ENCODE data around the gene DGCR6L. TPM values are rescaled to one million over a fixed set of nuclear protein-coding genes. Genes with fewer than 3 reads are reported as not detected.
"Not testable (repeated sequence)": the region's sequence is repeated elsewhere in the genome, so short reads cannot be mapped to it uniquely, and the experiment has no call there.

Gene DGCR6L
- total and polyA plus RNA-seq, 2 experiments from 2014 or later, result 84.6 to 111 TPM

DNA sequence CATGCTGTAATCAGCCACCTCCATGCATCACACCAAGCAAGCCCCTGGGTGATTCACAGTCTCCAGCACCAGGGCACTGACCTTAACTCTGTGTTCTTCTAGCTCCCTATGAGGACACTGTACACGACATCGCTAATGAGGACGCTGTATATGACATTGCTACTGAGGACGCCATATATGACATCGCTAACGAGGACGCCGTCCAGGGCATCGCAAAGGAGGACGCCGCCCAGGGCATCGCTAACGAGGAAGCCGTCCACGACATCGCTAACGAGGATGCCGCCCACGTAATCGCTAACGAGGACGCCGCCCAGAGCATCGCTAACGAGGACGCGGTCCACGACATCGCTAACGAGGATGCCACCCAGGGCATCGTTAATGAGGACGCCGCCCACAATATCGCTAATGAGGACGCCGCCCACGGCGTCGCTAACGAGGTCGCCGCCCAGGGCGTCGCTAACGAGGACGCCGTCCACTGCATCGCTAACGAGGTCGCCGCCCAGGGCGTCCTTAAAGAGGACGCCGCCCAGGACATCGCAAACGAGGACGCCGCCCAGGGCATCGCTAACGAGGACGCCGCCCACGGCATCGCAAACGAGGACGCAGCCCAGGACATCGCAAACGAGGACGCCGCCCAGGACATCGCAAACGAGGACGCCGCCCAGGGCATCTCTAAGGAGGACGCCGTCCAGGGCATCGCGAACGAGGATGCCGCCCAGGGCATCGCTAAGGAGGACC is 34.5 kb upstream of the DGCR6L start:
- H3K79me2 ChIP-seq (ENCODE audit: insufficient read depth), result no peaks in the 10 kb centered on the region
- H3F3A ChIP-seq (ENCODE audit: insufficient read depth), result no peaks in the 10 kb centered on the region
- H3K27ac ChIP-seq, result no peak overlapping the region
- no peak overlapping the region for H3K4me3 ChIP-seq
- no peak overlapping the region for H3K4me2 ChIP-seq (ENCODE audit: unreplicated experiment)
- no peaks in the 10 kb centered on the region for H3K36me3 ChIP-seq (ENCODE audit: low read depth)
- DNase-seq, result no peak
- in situ Hi-C loops (cut with MboI), result no loop called here
- no peaks in the 10 kb centered on the region for H3K27me3 ChIP-seq (replicated peaks; ENCODE audit: insufficient read depth)
- H2AFZ ChIP-seq, result no peak overlapping the region
- TF ChIP-seq EZH2phosphoT487 (IDR thresholded peaks at IDR 0.05; ENCODE audit: insufficient read depth, low read depth), result no peak
- H3K9me3 ChIP-seq (ENCODE audit: low read depth), result no peaks in the 10 kb centered on the region
- H3K9ac ChIP-seq, result no peak overlapping the region
- no peaks in the 10 kb centered on the region for H4K20me1 ChIP-seq (ENCODE audit: insufficient read depth)
- WGBS, 2 experiments (ENCODE audit: low coverage in 1 of 2, low lambda C conversion rate in 2 of 2, missing lambda C conversion rate in 2 of 2), result 94 to 96% methylated on average over 39 to 81 of the region's 81 CpGs
- H3K4me1 ChIP-seq (ENCODE audit: insufficient read depth), result no peaks in the 10 kb centered on the region
- H3K9me2 ChIP-seq (ENCODE audit: insufficient read depth), result no peaks in the 10 kb centered on the region

GRCh38 chr22:20352536-20352935 is 32.7 kb upstream of the DGCR6L start:
- H3K4me1 ChIP-seq (ENCODE audit: insufficient read depth); in situ Hi-C loops (cut with MboI); H3K79me2 ChIP-seq (ENCODE audit: insufficient read depth); H3K27ac ChIP-seq; H3K9ac ChIP-seq; H3K36me3 ChIP-seq (ENCODE audit: low read depth); H3K9me2 ChIP-seq (ENCODE audit: insufficient read depth); H3K4me2 ChIP-seq (ENCODE audit: unreplicated experiment); H3K4me3 ChIP-seq; H3K9me3 ChIP-seq (ENCODE audit: low read depth); H3F3A ChIP-seq (ENCODE audit: insufficient read depth); H2AFZ ChIP-seq; H4K20me1 ChIP-seq (ENCODE audit: insufficient read depth); H3K27me3 ChIP-seq (replicated peaks; ENCODE audit: insufficient read depth): not testable (repeated sequence)
- peak; percentile 54 for DNase-seq
- 24 to 36% methylated on average over 4 to 6 of the region's 6 CpGs for WGBS, 2 experiments (ENCODE audit: low coverage in 1 of 2, low lambda C conversion rate in 2 of 2, missing lambda C conversion rate in 2 of 2)

DNA sequence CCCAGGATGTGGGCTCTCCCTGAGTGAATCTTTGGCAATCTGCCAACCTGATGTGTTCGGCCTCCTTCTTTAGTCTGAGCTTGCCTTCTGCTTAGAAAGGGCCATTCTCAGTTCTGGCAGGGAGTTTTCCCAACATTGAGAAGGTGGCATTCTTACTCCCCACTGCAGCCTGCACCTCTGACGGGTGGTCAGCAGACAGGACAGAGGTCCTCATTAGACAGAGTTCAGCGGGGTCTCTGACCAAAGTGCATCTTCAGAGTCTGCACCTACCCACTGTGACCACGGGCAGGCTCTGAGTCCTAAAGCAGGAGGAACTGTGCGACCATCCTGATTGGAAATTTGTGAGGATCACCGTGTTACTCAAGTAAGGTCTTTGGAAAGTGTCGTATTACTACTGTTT is 26.7 kb upstream of the DGCR6L start:
- H3F3A ChIP-seq (ENCODE audit: insufficient read depth); H4K20me1 ChIP-seq (ENCODE audit: insufficient read depth); H2AFZ ChIP-seq; H3K4me3 ChIP-seq; H3K27me3 ChIP-seq (replicated peaks; ENCODE audit: insufficient read depth); in situ Hi-C loops (cut with MboI); DNase-seq; H3K27ac ChIP-seq; H3K79me2 ChIP-seq (ENCODE audit: insufficient read depth); H3K9ac ChIP-seq; H3K9me3 ChIP-seq (ENCODE audit: low read depth); H3K4me1 ChIP-seq (ENCODE audit: insufficient read depth); H3K9me2 ChIP-seq (ENCODE audit: insufficient read depth); H3K36me3 ChIP-seq (ENCODE audit: low read depth); H3K4me2 ChIP-seq (ENCODE audit: unreplicated experiment): not testable (repeated sequence)
- WGBS, 2 experiments (ENCODE audit: low coverage in 1 of 2, low lambda C conversion rate in 2 of 2, missing lambda C conversion rate in 2 of 2), result 73 to 74% methylated on average over 3 to 4 of the region's 7 CpGs

- H3K4me1 ChIP-seq (ENCODE audit: insufficient read depth); H3K4me3 ChIP-seq; H4K20me1 ChIP-seq (ENCODE audit: insufficient read depth); H3K27me3 ChIP-seq (replicated peaks; ENCODE audit: insufficient read depth); H3K4me2 ChIP-seq (ENCODE audit: unreplicated experiment); H3K36me3 ChIP-seq (ENCODE audit: low read depth); H3K9me3 ChIP-seq (ENCODE audit: low read depth); H2AFZ ChIP-seq; H3K9ac ChIP-seq; H3K9me2 ChIP-seq (ENCODE audit: insufficient read depth); H3F3A ChIP-seq (ENCODE audit: insufficient read depth); H3K79me2 ChIP-seq (ENCODE audit: insufficient read depth); DNase-seq; H3K27ac ChIP-seq; in situ Hi-C loops (cut with MboI): not testable (repeated sequence)
- WGBS, 2 experiments (ENCODE audit: low coverage in 1 of 2, low lambda C conversion rate in 2 of 2, missing lambda C conversion rate in 2 of 2), result 79 to 85% methylated on average over 2 of the region's 2 CpGs
Measured at GRCh38 chr22:20338291-20338690, 18.4 kb upstream of the DGCR6L start.

GRCh38 chr22:20337807-20338206 is 17.9 kb upstream of the DGCR6L start:
- H3K27me3 ChIP-seq (replicated peaks; ENCODE audit: insufficient read depth); H3F3A ChIP-seq (ENCODE audit: insufficient read depth); in situ Hi-C loops (cut with MboI); H3K79me2 ChIP-seq (ENCODE audit: insufficient read depth); H3K4me2 ChIP-seq (ENCODE audit: unreplicated experiment); H3K4me1 ChIP-seq (ENCODE audit: insufficient read depth); DNase-seq; H3K27ac ChIP-seq; H2AFZ ChIP-seq; H3K4me3 ChIP-seq; H3K9me2 ChIP-seq (ENCODE audit: insufficient read depth); H3K9ac ChIP-seq; H3K36me3 ChIP-seq (ENCODE audit: low read depth); H3K9me3 ChIP-seq (ENCODE audit: low read depth); H4K20me1 ChIP-seq (ENCODE audit: insufficient read depth): not testable (repeated sequence)
- WGBS, 2 experiments (ENCODE audit: low coverage in 1 of 2, low lambda C conversion rate in 2 of 2, missing lambda C conversion rate in 2 of 2), result 52 to 57% methylated on average over 3 of the region's 3 CpGs

GRCh38 chr22:20336561-20336960 is 16.7 kb upstream of the DGCR6L start:
- H3K9me2 ChIP-seq (ENCODE audit: insufficient read depth); H3K4me1 ChIP-seq (ENCODE audit: insufficient read depth); H3K9ac ChIP-seq; in situ Hi-C loops (cut with MboI); H3K27ac ChIP-seq; H3K9me3 ChIP-seq (ENCODE audit: low read depth); H3K4me3 ChIP-seq; H3K4me2 ChIP-seq (ENCODE audit: unreplicated experiment); H3K27me3 ChIP-seq (replicated peaks; ENCODE audit: insufficient read depth); H3K79me2 ChIP-seq (ENCODE audit: insufficient read depth); DNase-seq; H2AFZ ChIP-seq; H4K20me1 ChIP-seq (ENCODE audit: insufficient read depth); H3F3A ChIP-seq (ENCODE audit: insufficient read depth); H3K36me3 ChIP-seq (ENCODE audit: low read depth): not testable (repeated sequence)
- WGBS, 2 experiments (ENCODE audit: low coverage in 1 of 2, low lambda C conversion rate in 2 of 2, missing lambda C conversion rate in 2 of 2), result 60 to 84% methylated on average over 1 of the region's 1 CpG

DNA sequence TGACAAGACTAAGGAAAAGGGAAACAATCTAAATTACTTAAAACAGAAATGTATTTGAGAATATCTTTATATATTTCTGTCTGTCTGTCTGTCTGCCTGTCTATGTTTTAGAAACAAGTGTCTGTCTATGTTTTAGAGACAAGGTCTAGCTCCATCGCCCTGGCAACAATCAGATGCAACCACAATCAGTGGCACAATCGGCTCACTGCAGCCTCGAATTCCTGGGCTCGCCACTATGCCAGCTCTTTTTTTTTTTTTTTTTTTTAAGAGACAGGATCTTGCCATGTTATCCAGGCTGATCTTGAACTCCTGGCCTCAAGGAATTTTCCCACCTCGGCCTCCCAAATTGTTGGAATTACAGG is 8.7 kb upstream of the DGCR6L start:
- WGBS, 2 experiments (ENCODE audit: low coverage in 1 of 2, low lambda C conversion rate in 2 of 2, missing lambda C conversion rate in 2 of 2), result 60 to 63% methylated on average over 5 of the region's 5 CpGs
- H4K20me1 ChIP-seq (ENCODE audit: insufficient read depth); DNase-seq; H3K4me3 ChIP-seq; H3K79me2 ChIP-seq (ENCODE audit: insufficient read depth); H3K4me1 ChIP-seq (ENCODE audit: insufficient read depth); H3K9me3 ChIP-seq (ENCODE audit: low read depth); H3K27ac ChIP-seq; H3F3A ChIP-seq (ENCODE audit: insufficient read depth); H3K27me3 ChIP-seq (replicated peaks; ENCODE audit: insufficient read depth); H3K9me2 ChIP-seq (ENCODE audit: insufficient read depth); H3K4me2 ChIP-seq (ENCODE audit: unreplicated experiment); H2AFZ ChIP-seq; in situ Hi-C loops (cut with MboI); H3K9ac ChIP-seq; H3K36me3 ChIP-seq (ENCODE audit: low read depth): not testable (repeated sequence)
